GM19240 (cell line): ENCODE measurements around the gene SPINT4.

Experiments
- DNase-seq: peaks from one replicate; pipeline ENCODE4 v3.0.0; 2011; ENCODE audit warnings: low spot score; ENCODE audit not compliant: insufficient read length

SPINT4 gene

DNA sequence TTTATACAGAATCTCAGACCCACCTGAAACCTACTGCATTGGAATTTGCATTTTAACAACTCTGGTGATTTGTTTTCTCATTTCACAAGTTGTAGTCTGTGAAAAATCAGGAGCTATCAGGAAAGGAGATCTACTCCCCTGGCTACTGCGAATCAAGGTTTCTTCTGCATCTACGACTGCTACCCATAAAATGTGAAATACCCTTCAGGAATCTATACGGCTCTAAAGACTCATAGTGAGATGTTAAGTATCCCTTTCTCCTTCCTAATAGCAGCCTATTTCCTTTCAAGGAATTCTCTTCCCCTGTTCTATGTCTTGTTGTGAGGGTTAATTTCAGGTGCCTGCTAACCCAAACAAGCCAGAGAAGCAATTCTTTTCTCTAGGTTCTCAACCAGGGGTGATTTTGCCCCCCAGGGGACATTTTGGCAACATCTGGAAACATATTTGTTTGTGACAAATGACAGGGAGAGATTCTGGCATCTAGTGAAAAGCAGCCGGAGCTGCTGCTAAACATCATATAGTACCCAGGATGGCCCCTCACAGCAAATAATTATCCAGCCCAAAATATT, 43.2 kb downstream of the SPINT4 start:
- DNase-seq, result no peak

DNA sequence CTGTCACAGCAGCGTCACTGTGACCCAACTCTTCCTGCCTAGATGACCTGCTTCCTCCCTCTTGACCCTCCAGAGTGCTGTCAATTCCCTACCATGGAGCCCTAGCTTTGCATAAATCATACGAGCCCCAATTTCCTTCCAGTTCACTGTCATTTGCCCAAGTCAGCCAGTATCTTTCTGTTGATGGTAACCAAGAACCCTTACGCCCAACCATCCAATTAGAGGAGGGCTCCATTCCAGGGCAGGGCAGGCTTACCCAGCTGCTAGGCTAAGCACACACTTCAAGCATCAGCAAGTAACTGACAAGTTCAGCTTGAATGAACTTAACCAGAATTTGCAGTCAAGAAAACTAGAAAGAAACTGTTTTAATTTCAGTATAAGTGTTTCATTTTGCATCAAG, 43.8 kb downstream of the SPINT4 start:
- no peak for DNase-seq

DNA sequence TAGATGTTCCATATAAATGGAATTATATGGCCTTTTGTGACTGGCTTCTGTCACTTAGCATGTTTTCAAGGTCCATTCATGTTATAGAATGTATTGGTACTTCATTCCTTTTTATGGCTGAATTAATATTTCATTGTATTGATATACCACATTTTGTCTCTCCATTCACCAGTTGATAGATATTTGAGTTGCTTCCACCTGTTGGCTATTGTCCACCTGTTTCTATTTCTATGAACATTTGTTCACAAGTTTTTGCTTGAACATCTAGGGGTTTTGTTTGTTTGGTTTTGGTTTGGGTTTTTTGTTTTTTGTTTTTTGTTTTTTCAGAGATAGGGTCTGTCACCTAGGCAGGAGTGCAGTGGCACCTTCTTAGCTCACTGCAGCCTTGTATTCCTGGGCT, 46.3 kb downstream of the SPINT4 start:
- DNase-seq, result no peak

DNA sequence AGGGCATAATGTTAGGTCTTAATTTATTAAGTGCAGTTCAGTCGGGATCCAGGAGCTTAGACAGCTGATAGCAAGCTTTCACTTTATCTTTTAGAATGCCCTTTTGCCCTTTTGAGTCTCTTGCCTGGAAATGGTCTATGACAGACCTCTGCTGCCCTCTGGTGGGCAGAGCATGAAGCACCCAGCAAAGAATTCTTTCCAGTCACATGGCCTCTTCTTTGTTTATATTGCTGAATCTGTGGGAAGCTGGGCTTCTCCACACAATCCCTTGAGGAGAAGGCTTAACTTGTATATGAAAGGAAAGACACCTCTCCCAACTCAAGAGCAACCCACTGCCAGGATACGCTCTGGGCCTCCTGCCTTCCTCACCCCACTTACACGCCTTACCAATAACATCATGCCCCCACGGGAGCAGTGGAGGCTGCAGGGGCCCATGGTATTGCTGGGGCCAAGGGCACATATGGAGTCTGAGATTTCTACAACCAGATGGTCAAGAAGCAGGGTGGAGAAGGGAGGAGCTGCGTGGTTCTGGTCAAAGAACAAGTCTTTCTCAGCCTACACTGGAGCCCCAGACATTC, 49.1 kb downstream of the SPINT4 start:
- DNase-seq, result peak; percentile 72

DNA sequence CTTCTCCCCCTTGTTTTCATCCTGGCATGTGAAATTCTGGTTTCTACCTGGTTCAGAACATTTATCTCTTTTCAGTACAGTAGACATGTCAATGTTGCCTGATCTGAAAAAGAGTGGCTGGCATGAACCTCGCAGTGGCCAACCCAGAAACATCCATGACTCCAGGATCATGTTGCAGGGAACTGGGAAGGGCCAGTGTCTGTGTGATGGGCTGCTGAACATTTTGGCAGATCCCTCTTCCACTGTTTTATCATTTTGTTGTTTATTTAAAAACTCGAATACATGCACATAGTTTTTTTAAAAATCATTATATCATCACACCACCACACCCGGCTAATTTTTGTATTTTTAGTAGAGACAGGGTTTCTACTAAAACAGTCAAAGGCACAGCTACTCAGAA, 50.5 kb downstream of the SPINT4 start:
- DNase-seq, result no peak

DNA sequence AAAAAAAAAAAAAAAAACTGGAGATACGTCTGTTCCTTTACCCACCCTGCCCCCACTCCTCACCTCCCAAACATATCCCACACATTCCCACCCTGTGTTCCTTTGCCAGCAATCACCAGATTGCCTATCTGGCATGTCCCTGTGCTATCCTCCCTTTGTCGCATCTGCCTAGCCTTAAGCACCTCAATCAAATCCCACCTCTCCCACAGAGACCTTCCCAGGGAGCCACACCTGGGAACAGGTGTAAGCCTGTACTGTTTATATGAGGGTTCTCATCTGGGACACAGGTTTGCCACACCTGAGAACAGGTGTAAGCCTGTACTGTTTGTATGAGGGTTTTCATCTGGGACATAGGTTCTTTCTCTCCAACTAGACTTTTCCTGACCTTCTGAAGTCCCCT, 52.8 kb downstream of the SPINT4 start:
- no peak for DNase-seq

DNA sequence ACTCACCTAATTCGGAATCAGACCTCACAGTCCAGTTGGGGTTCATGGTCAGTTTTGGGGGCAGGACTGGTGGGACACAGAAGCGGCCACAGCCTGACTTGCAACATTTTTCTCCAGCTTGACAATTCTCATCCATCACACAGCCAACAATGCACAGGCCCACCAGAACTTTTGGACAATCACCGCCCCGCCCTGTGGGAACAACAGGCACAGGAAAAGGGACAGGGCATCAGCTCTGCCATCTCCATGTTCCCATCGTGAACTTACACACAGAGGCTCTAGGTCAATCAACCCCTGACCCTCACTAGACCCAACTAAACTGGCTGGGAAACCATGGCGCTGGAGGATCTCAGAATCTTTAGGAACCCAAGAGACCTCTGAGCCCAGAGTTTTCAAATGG, 53.3 kb downstream of the SPINT4 start:
- no peak for DNase-seq
